NOMO-1 treated with DMSO at 0.1 percent for 48 hours (cell line): Measurements from ENCODE around the gene ESRRA.

Source experiments
- DNase-seq: peaks from one replicate; lab custom pipeline; 2025; ENCODE audit not compliant: unreplicated experiment; lab: John Stamatoyannopoulos, UW

The ESRRA gene

DNA sequence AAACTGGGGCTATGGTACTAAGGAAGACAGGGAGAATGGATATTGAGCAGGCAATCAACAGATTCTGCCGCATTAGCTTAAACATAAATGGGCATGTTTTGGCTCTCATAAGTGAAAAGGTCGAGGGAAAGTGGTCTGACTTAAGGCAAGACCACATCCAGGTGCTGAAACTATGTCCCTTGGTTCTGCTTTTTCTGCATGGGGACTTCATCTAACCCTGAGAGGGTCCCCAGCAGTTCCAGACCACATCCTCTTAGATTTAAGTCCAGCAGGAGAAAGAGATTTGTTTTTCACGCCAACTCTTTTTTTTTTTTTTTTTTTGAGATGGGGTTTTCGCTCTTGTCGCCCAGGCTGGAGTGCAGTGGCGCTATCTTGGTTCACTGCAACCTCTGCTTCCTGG, 59.1 kb downstream of the ESRRA start:
- DNase-seq: no peak

DNA sequence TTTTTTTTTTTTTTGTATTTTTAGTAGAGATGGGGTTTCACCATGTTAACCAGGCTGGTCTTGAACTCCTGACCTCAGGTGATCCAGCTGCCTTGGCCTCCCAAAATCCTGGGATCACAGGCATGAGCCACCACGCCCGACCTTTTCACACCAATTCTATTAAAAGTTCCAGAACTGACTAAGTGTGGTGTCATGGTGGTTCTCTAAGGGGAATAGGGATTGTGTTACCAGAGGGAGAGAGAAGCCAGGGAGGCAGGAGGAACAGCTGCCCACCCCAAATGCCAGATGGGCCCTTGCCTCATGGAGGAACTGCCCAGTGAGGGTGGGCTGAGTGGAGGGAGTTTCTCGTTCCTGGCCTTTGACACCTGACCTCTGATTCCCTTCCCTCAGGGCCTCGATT, 59.6 kb downstream of the ESRRA start:
- DNase-seq: no peak
